ENCODE results near the gene MYH16.

DNA sequence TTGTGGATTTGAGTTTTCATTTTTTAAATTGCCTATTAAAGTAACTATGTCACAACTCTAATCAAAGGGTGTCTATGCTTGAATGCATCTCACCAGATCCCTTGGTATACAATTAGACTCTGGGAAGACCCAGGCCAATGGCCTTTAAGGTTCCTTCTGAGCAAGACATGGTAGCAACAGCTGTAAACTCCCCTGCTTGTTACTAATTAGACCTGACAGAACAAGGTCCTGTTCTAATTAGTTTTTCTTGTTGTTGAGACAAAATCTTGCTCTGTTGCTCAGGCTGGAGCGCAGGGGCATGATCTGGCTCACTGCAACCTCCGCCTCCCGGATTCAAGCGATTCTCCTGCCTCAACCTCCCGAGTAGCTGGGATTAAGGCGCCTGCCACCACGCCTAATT, 2.9 kb downstream of the MYH16 start:
- TF ChIP-seq CTCF (IDR thresholded peaks at IDR 0.05) = no peak
- no peak for TF ChIP-seq POLR2A (IDR thresholded peaks at IDR 0.05)

Data from testis (tissue), 2 donors.